T-helper 9 cell (primary cell): ENCODE results near the gene SRMS.

ENCODE experiments used
- DNase-seq: peaks from one replicate; pipeline ENCODE4 v3.0.0-alpha.2; 2020

Gene SRMS

GRCh38 chr20:63498960-63499337 lies 48.6 kb downstream of the SRMS start, which contains the start of gene EEF1A2:
Gene EEF1A2 (minus strand): TSS chr20:63499083. CDS start chr20:63497763, 1,320 bp downstream.
- DNase-seq, result peak; percentile 53

DNA sequence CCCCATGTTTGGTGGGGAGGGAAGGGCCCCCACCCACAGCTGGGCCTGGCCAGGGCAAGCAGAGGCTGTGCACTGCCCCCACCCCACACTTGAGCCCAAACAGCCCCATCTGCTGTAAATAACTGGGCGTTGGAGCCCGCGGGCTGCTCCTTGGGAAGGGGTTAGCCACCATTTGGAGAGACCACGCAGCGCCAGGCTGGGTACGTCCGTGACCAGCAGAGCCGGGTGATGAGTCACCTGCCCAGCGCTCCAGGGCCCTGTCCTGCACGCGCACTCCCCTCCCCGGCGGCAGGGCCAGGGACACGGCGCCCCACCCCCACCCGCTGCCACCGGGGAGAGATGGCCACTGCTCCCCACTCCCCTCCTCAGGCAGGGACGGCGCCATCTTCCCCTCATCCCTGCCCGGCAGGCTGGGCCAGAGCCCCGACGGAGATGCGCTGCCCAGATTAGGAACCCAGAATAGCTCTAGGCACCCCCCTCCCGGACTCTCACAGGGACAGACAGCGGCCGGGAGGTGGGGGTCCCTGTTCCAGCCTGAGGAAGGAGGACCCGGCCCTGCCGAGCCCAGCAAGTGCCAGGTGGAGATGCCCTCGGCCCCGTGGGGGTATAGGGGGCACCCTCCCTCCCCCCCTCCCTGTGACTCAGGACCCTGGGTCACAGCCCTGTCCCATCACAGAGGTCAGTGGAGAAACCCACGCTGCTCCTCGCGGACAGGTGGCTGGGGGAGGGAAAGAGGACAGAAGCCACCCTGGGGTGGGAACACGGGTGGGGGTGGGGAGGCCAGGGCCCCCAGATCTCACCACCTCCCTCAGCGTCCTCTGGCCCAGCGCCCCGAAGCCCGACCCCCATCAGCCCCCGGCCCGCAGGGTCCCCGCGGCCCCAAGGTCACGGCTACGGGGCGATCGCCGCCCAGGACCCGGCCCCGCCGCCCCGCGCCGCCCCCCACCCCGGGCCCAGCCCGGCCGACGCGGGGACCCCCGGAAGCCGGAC lies 49.3 kb downstream of the SRMS start:
- DNase-seq, result no peak

DNA sequence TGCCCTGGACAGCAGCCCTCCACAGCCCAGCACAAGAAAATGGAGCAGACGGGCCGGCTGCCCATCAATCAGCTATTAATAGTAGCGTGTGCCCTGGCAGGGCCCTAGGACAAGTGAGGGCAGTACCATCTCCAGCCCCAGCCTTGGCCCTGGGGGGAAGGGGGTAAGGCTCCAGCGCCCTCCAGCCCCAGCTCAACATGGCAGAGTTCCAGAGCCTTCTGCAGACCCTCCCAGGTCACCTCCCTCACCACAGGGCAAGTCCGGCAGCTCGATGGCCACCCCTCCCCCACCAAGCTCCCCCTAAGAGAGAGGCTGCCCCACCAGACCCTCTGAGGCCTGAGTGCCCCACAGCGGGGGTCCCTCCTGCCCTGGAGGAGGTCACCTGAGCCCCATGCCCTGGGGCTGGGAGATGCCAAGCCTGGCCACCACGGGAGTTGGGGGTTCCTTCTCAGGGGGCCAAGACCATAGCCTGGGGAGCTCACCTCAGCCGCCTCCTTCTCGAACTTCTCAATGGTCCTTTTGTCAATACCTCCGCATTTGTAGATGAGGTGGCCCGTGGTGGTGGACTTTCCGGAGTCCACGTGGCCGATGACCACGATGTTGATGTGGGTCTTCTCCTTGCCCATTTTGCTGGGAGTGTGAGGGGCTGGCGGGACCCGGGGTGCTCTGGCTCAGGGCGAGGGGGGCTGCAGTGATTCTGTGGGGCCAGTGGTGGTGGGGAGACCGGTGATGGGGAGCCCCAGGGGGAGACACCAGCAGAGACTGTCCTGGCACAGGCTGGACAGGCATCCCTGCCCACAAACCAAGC lies 50.2 kb downstream of the SRMS start:
- DNase-seq, result no peak

- DNase-seq, result no peak
Measured at GRCh38 chr20:63496596-63497120, 50.9 kb downstream of the SRMS start.

- DNase-seq, result peak; percentile 84
Measured at GRCh38 chr20:63495741-63496595, 51.6 kb downstream of the SRMS start.

- no peak for DNase-seq
Measured at GRCh38 chr20:63495167-63495720, 52.3 kb downstream of the SRMS start.

- DNase-seq, result no peak
Measured at GRCh38 chr20:63494420-63495166, 53.0 kb downstream of the SRMS start.

DNA sequence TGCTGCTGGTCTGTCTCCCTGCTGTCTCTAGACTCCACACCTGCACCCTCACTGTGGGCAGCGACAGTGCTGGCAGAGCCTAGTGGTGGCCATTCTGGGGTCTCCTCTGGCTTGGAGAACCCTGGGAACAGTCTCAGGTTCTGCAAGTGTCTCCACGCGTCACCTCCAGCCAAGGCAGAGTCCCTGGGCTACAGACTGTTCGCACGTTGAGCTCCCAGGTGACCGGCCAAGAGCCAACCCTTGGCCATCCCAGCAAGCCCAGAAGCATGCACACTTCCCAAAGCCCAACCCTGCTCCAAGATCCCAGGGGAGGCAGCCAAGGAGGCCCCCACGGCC lies 53.5 kb downstream of the SRMS start:
- DNase-seq, result no peak

GRCh38 chr20:63493563-63494020 lies 54.0 kb downstream of the SRMS start:
- DNase-seq, result no peak

DNA sequence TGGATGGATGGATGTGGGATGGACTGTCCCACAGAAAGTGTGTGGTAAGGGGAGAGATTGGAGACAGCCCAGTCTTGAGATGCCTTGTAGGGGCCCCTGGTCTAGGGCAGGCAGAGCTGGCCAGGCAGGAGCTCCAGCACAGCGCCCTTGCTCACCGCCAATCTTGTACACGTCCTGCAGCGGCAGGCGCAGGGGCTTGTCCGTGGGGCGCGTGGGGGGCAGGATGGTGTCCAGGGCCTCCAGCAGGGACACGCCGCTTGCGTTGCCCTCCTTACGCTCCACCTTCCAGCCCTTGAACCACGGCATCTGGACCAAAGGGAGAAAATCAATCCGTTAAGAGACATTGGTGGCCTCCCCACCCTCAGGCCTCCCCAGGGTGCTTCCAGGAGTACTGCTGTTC lies 54.6 kb downstream of the SRMS start:
- DNase-seq, result no peak

GRCh38 chr20:63492518-63492917 lies 55.0 kb downstream of the SRMS start:
- no peak for DNase-seq

- DNase-seq, result no peak
Measured at GRCh38 chr20:63491635-63492230, 55.8 kb downstream of the SRMS start.

DNA sequence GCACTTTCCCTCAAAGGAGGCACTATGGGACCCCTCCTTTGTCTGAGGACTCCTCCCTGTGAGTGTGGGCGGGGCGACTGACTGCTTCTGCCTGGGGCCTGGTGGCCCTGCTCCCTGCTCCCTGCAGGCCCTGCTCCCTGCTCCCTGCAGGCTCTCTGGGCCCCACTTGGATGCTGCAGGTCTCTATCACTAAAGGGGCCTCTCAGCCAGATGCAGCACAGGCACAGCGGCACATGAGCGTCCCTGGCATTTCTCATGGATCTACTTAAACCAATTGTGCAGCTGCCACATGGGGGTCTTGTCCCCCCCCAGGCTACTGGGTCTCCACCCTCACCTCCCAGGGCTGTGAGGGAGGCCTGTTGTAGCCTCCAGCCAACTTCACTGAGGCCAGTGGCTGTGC lies 56.5 kb downstream of the SRMS start:
- DNase-seq, result no peak
